K562 (cell line): Measurements from ENCODE around the gene ISG20L2. TPM values are rescaled to one million over a fixed set of nuclear protein-coding genes. Genes with fewer than 3 reads are reported as not detected.

ENCODE experiments used
- CBX3 ChIP-seq, 2 experiments: IDR thresholded peaks; 1 replicate in 1 of 2; 2 replicates in 1 of 2; pipeline ENCODE4 v1.6.1; 2012; ENCODE audit warnings: inconsistent platforms in 2 of 2, low read length in 2 of 2, borderline replicate concordance in 1 of 2, control low read depth in 1 of 2
- CHD4 ChIP-seq: fragments of 200-600 bp; sonication (generic); IDR thresholded peaks from 3 replicates; pipeline ENCODE4 v1.6.1; 2012; ENCODE audit warnings: low read depth, mild to moderate bottlenecking, mixed read lengths, low read length, inconsistent platforms; ENCODE audit not compliant: insufficient read depth, insufficient replicate concordance, poor library complexity, severe bottlenecking
- E2F6 ChIP-seq, 2 experiments: IDR thresholded peaks; 2 replicates each; pipeline ENCODE4 v1.6.1; 2011; ENCODE audit warnings: borderline replicate concordance in 1 of 2, control low read depth in 1 of 2, low read depth in 1 of 2, low read length in 1 of 2, mild to moderate bottlenecking in 1 of 2, mixed read lengths in 1 of 2, moderate library complexity in 1 of 2; ENCODE audit not compliant: insufficient read depth in 1 of 2, insufficient read length in 1 of 2, poor library complexity in 1 of 2, severe bottlenecking in 1 of 2; ENCODE audit errors: extremely low read depth in 1 of 2
- ELF2 ChIP-seq: fragments of 250-450 bp; sonication (Bioruptor Pico); IDR thresholded peaks from 2 replicates; pipeline ENCODE4 v1.5.0; 2021; ENCODE audit warnings: mild to moderate bottlenecking
- HDAC3 ChIP-seq: fragments of 450-650 bp; IDR thresholded peaks from 2 replicates; pipeline ENCODE4 v1.6.1; 2018; ENCODE audit warnings: borderline replicate concordance, mild to moderate bottlenecking, moderate library complexity; ENCODE audit not compliant: partially characterized antibody
- KDM2B ChIP-seq: fragments of 250-450 bp; sonication (Bioruptor Pico); IDR thresholded peaks from 2 replicates; pipeline ENCODE4 v1.8.0; 2021; ENCODE audit warnings: mild to moderate bottlenecking, moderate library complexity
- NFE2L1 ChIP-seq: fragments of 450-650 bp; IDR thresholded peaks from 2 replicates; pipeline ENCODE4 v1.6.1; 2016; ENCODE audit warnings: missing genetic modification characterization, low read depth, mild to moderate bottlenecking, missing compliant biosample characterization, moderate library complexity, borderline replicate concordance
- NFRKB ChIP-seq: fragments of 450-650 bp; IDR thresholded peaks from 2 replicates; pipeline ENCODE4 v1.6.1; 2016; ENCODE audit warnings: low read depth
- PBX2 ChIP-seq, 2 experiments: IDR thresholded peaks in 1 of 2; conservative IDR thresholded peaks in 1 of 2; 2 replicates each; pipeline ENCODE4 v1.6.1; 2016; ENCODE audit warnings: low read depth in 2 of 2, mild to moderate bottlenecking in 1 of 2, missing compliant biosample characterization in 1 of 2, missing genetic modification characterization in 1 of 2, moderate library complexity in 1 of 2
- RBM17 ChIP-seq: fragments of 200-400 bp; formaldehyde crosslinking; IDR thresholded peaks from 2 replicates; pipeline ENCODE4 v1.6.1; 2017; ENCODE audit warnings: low read depth, mild to moderate bottlenecking, low read length, borderline replicate concordance
- SP1 ChIP-seq: sonication (generic); formaldehyde crosslinking; IDR thresholded peaks from 2 replicates; pipeline ENCODE4 v1.8.1; 2022; ENCODE audit warnings: mild to moderate bottlenecking, missing genetic modification reagents
- TCF15 ChIP-seq: fragments of 250-450 bp; sonication (Bioruptor Pico); IDR thresholded peaks from 2 replicates; pipeline ENCODE4 v1.8.0; 2022; ENCODE audit warnings: moderate library complexity, mild to moderate bottlenecking, inconsistent platforms
- TFAM ChIP-seq: fragments of 250-450 bp; sonication (Bioruptor Pico); conservative IDR thresholded peaks from 2 replicates; pipeline ENCODE4 v1.5.0; 2021; ENCODE audit warnings: mild to moderate bottlenecking, moderate library complexity
- TRIM28 ChIP-seq: fragments of 450-650 bp; IDR thresholded peaks from 2 replicates; pipeline ENCODE4 v1.6.1; 2017
- ZBED1 ChIP-seq: IDR thresholded peaks from 2 replicates; pipeline ENCODE4 v1.6.1; 2014
- ZKSCAN3 ChIP-seq: fragments of 250-450 bp; sonication (Bioruptor Pico); IDR thresholded peaks from 2 replicates; pipeline ENCODE4 v1.4.0; 2020
- ZNF449 ChIP-seq: fragments of 250-450 bp; sonication (Bioruptor Pico); IDR thresholded peaks from 2 replicates; pipeline ENCODE4 v1.8.0; 2022; ENCODE audit warnings: moderate library complexity, mild to moderate bottlenecking, inconsistent platforms
- ZNF511 ChIP-seq: sonication (generic); formaldehyde crosslinking; IDR thresholded peaks from 2 replicates; pipeline ENCODE4 v1.8.0; 2022; ENCODE audit warnings: mild to moderate bottlenecking, missing genetic modification reagents
- ZNF644 ChIP-seq: fragments of 200-800 bp; sonication (Bioruptor generic); IDR thresholded peaks from 2 replicates; pipeline ENCODE4 v1.6.1; 2016; ENCODE audit warnings: low read depth, missing genetic modification characterization, missing compliant biosample characterization
- polyA plus RNA-seq, 8 experiments: library from polyadenylated mRNA; depleted of rRNA in 4 of 8; stranded (reverse) in 5 of 8; unstranded in 3 of 8; fragments of >200 nt; fragmentation: Nextera tagmentation in 2 of 8; fragmentation: Illumina TruSeq in 1 of 8; extraction: Ambion mirVana in 2 of 8; extraction: Trizol in 1 of 8; gene quantifications; 2 replicates each; pipeline versions ENCODE4 v1.2.1 to v1.2.3, GENCODE V29; 2011 to 2014; ENCODE audit warnings: inconsistent platforms in 1 of 8, missing spikeins in 1 of 8
- total RNA-seq, 7 experiments: library from RNA; depleted of rRNA in 6 of 7; stranded (reverse); fragments of >200 nt in 6 of 7; fragmentation: Illumina TruSeq in 2 of 7; extraction: Trizol in 2 of 7; gene quantifications; 2 replicates each; pipeline versions ENCODE4 v1.2.1 to v1.2.3, GENCODE V29; 2011 to 2021; ENCODE audit warnings: low replicate concordance in 1 of 7

The ISG20L2 gene
- total and polyA plus RNA-seq, 9 of the 15 experiments (the other 6 are each of a cell fraction or from before 2014, with no cell fraction given): 21.3 to 130 (median 50.3) TPM

- no peak for TF ChIP-seq PBX2 (CRISPR knock-in tag; IDR thresholded peaks at IDR 0.05; ENCODE audit: low read depth)
- no peak for TF ChIP-seq PBX2 (tag; conservative IDR thresholded peaks at IDR 0.05; ENCODE audit: low read depth)
- peak in 1 of 2 experiments; percentile 78 for TF ChIP-seq E2F6 (IDR thresholded peaks at IDR 0.05; ENCODE audit: borderline replicate concordance in 1 of 2, extremely low read depth in 1 of 2, insufficient read depth in 1 of 2, insufficient read length in 1 of 2, low read depth in 1 of 2, low read length in 1 of 2, poor library complexity in 1 of 2, severe bottlenecking in 1 of 2)
- no peak for TF ChIP-seq ZBED1
- no peak for TF ChIP-seq TRIM28
- TF ChIP-seq ELF2: no peak
- no peak for TF ChIP-seq TCF15 (CRISPR knock-in tag)
- no peak for TF ChIP-seq SP1 (CRISPR knock-in tag)
- TF ChIP-seq RBM17: no peak
- no peak for TF ChIP-seq ZKSCAN3 (CRISPR knock-in tag)
- no peak for TF ChIP-seq NFE2L1 (tag)
- TF ChIP-seq ZNF449: no peak
- TF ChIP-seq CBX3 (IDR thresholded peaks at IDR 0.05; ENCODE audit: borderline replicate concordance in 1 of 2, low read length in 2 of 2): no peak
- no peak for TF ChIP-seq ZNF511 (CRISPR knock-in tag)
- TF ChIP-seq HDAC3: no peak
- no peak for TF ChIP-seq CHD4
- TF ChIP-seq ZNF644 (tag): peak; percentile 37; the same call in 1 of the 2 replicates
- TF ChIP-seq TFAM (CRISPR knock-in tag): no peak
- peak; percentile 69; the same call in 1 of the 2 replicates for TF ChIP-seq NFRKB
- TF ChIP-seq KDM2B (CRISPR knock-in tag): no peak
Observed at GRCh38 chr1:156746728-156747631, 18.4 kb upstream of the ISG20L2 start (continued).
